Activated CD4-positive, alpha-beta memory T cell treated with anti-CD3 and anti-CD28 coated beads, Interleukin-2, amount 10 ng/mL, durations not matched to agents 7 days and 5 days (primary cell): ENCODE measurements around the gene ACYP2. TPM values are rescaled to one million over a fixed set of nuclear protein-coding genes. Genes with fewer than 3 reads are reported as not detected.
A peak's percentile ranks its signal among the peaks of the same experiment; 100 is the strongest.
"Not testable (repeated sequence)": the region's sequence is repeated elsewhere in the genome, so short reads cannot be mapped to it uniquely, and the experiment has no call there.

ENCODE experiments used
- CTCF ChIA-PET: fragments of 350-600 bp; sonication (Branson Sonifier 250); formaldehyde crosslinking; loops from one replicate; lab custom pipeline; 2021; ENCODE audit warnings: antibody characterized with exemption, inconsistent platforms; lab: Charles Lee
- POLR2A ChIA-PET: fragments of 350-600 bp; sonication (Branson Sonifier 250); formaldehyde crosslinking; loops from one replicate; lab custom pipeline; 2021; ENCODE audit warnings: antibody characterized with exemption; lab: Charles Lee
- DNase-seq: peaks from one replicate; pipeline ENCODE4 v3.0.0-alpha.2; 2020
- H3K27ac Mint-ChIP-seq: one replicate; pipeline ENCODE4 v1.8.0; 2021; ENCODE audit warnings: mild to moderate bottlenecking, mixed read lengths
- H3K27me3 Mint-ChIP-seq: one replicate; pipeline ENCODE4 v1.8.0; 2021; ENCODE audit warnings: mixed read lengths
- H3K36me3 Mint-ChIP-seq: one replicate; pipeline ENCODE4 v1.8.0; 2021; ENCODE audit warnings: low read depth, mixed read lengths
- H3K4me1 Mint-ChIP-seq: one replicate; pipeline ENCODE4 v1.8.0; 2021; ENCODE audit warnings: mixed read lengths
- H3K4me3 Mint-ChIP-seq: one replicate; pipeline ENCODE4 v1.8.0; 2021; ENCODE audit warnings: mild to moderate bottlenecking, mixed read lengths
- H3K9me3 Mint-ChIP-seq: one replicate; pipeline ENCODE4 v1.8.0; 2021; ENCODE audit warnings: mixed read lengths
- total RNA-seq, 2 experiments: library from RNA; stranded (reverse); gene quantifications; one replicate each; pipeline ENCODE4 v1.2.3, GENCODE V29; 2021

ACYP2 gene
- total RNA-seq, 2 experiments from 2014 or later, result 8.6 to 10.0 TPM

- Mint-ChIP-seq H3K4me1 (peaks cover 18% of the 10 kb centered on the region), H3K27me3 (no peaks in the 10 kb centered on the region)
Measured at GRCh38 chr2:54084600-54084999, 30.8 kb upstream of the ACYP2 start.

GRCh38 chr2:54085069-54085468 lies 30.3 kb upstream of the ACYP2 start:
- Mint-ChIP-seq H3K4me3 (no peak overlapping the region), H3K36me3 (peaks cover 2% of the 10 kb centered on the region), H3K27me3 (no peaks in the 10 kb centered on the region), H3K9me3 (no peaks in the 10 kb centered on the region), H3K27ac (no peak overlapping the region), H3K4me1 (peaks cover 18% of the 10 kb centered on the region)
- DNase-seq, result no peak
- ChIA-PET CTCF (no interaction called here), POLR2A (no interaction called here)

More at GRCh38 chr2:54084600-54084999, 30.8 kb upstream of the ACYP2 start:
- DNase-seq, result no peak
- ChIA-PET POLR2A (no interaction called here), CTCF (no interaction called here)
- H3K36me3 Mint-ChIP-seq, result peaks cover 2% of the 10 kb centered on the region
- H3K4me3 Mint-ChIP-seq, result no peak overlapping the region
- no peaks in the 10 kb centered on the region for H3K9me3 Mint-ChIP-seq
- no peak overlapping the region for H3K27ac Mint-ChIP-seq

DNA sequence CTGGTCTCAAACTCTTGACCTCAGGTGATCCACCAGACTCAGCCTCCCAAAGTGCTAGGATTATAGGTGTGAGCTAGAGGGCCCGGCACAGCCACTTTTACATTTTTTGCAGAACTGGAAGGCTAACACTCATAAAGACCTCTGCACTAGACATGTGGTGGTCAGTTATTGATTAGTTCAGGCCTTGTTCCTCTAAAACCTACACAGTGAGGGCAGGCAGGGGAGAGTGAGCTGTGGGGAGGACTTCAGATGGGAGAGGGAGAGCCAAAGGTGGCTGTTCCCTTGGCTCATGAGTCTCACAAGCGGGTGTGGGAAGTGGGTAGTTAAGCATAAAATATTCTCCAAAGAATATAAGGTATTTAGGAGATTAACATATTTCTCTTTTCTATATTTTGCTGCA lies 29.3 kb upstream of the ACYP2 start:
- POLR2A ChIA-PET, result no interaction called here

DNA sequence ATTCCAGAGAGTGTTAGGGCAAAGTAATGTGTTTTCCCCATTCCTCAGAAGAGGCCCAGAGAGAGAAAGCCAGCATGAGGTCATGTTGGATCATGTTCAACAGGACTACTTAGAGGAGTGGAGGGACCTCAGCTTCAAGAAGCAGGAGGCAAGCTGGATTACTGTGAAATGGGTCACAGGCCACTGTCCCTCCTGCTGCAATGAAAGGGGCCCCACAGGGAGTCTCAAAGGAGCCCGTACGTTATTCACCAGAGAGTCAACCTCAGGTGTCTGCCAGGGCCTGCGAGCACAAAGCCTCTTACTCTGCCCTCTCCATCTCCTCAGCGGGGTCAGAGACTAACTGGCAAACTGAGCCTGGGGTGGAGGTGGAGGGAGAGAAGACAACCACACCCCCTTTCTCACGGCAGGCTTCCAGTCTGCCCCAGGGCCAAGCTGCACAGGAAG lies 27.2 kb upstream of the ACYP2 start:
- Mint-ChIP-seq H3K27me3 (peaks cover 3% of the 10 kb centered on the region), H3K36me3 (no peaks in the 10 kb centered on the region), H3K4me3 (no peak overlapping the region), H3K4me1 (peaks cover 16% of the 10 kb centered on the region), H3K9me3 (no peaks in the 10 kb centered on the region), H3K27ac (no peak overlapping the region)
- DNase-seq, result no peak
- CTCF ChIA-PET, result interaction anchor here (1.2 to 1.3 kb wide), 2 partner anchors 19 to 35 kb away, joined by 3 to 5 read pairs; no protein-coding TSS in a partner anchor
- POLR2A ChIA-PET, result interaction anchor here (1.0 kb wide), 1 partner anchor 117 kb away, joined by 3 read pairs; the partner anchor contains the start of gene PSME4

More for the DNA sequence above, 29.3 kb upstream of the ACYP2 start:
- CTCF ChIA-PET, result no interaction called here
- H3K36me3 Mint-ChIP-seq, result peaks cover 2% of the 10 kb centered on the region
- no peak overlapping the region for H3K4me3 Mint-ChIP-seq
- H3K9me3 Mint-ChIP-seq, result no peaks in the 10 kb centered on the region
- DNase-seq, result no peak
- H3K27me3 Mint-ChIP-seq, result peaks cover 3% of the 10 kb centered on the region
- H3K27ac Mint-ChIP-seq, result no peak overlapping the region
- H3K4me1 Mint-ChIP-seq, result peaks cover 15% of the 10 kb centered on the region

- no peak for DNase-seq
- Mint-ChIP-seq H3K27ac (no peak overlapping the region), H3K9me3 (no peaks in the 10 kb centered on the region), H3K27me3 (peaks cover 3% of the 10 kb centered on the region), H3K4me1 (peaks cover 21% of the 10 kb centered on the region), H3K36me3 (no peaks in the 10 kb centered on the region), H3K4me3 (no peak overlapping the region)
- ChIA-PET CTCF (interaction anchor here (1.2 to 1.3 kb wide), 2 partner anchors 18 to 36 kb away, joined by 3 to 5 read pairs; no protein-coding TSS in a partner anchor), POLR2A (interaction anchor here (1.0 kb wide), 1 partner anchor 118 kb away, joined by 3 read pairs; the partner anchor contains the start of gene PSME4)
Measured at GRCh38 chr2:54088719-54089118, 26.7 kb upstream of the ACYP2 start.

GRCh38 chr2:54090521-54091117 lies 24.8 kb upstream of the ACYP2 start:
- H3K27me3 Mint-ChIP-seq, result peaks cover 3% of the 10 kb centered on the region
- POLR2A ChIA-PET, result no interaction called here
- no peak overlapping the region for H3K27ac Mint-ChIP-seq
- H3K36me3 Mint-ChIP-seq, result peaks cover 3% of the 10 kb centered on the region
- peaks cover 23% of the 10 kb centered on the region for H3K4me1 Mint-ChIP-seq
- DNase-seq, result no peak
- H3K9me3 Mint-ChIP-seq, result no peaks in the 10 kb centered on the region
- CTCF ChIA-PET, result interaction anchor here (0.6 kb wide), 1 partner anchor 256 kb away, joined by 3 read pairs; no protein-coding TSS in a partner anchor
- no peak overlapping the region for H3K4me3 Mint-ChIP-seq

GRCh38 chr2:54092940-54093339 lies 22.5 kb upstream of the ACYP2 start:
- ChIA-PET POLR2A (interaction anchor here (1.0 to 1.8 kb wide), 4 partner anchors 11 to 122 kb away, joined by 3 to 7 read pairs (median 4); partner anchors contain the start of gene PSME4), CTCF (interaction anchor here (1.2 to 2.0 kb wide), 3 partner anchors 9 to 40 kb away, joined by 4 to 10 read pairs (median 9); no protein-coding TSS in a partner anchor)
- Mint-ChIP-seq H3K4me3 (no peak overlapping the region), H3K4me1 (peaks cover 23% of the 10 kb centered on the region), H3K36me3 (peaks cover 3% of the 10 kb centered on the region), H3K27me3 (peaks cover 3% of the 10 kb centered on the region), H3K9me3 (no peaks in the 10 kb centered on the region), H3K27ac (peak overlapping the region; percentile 69)
- DNase-seq, result peak; percentile 22

DNA sequence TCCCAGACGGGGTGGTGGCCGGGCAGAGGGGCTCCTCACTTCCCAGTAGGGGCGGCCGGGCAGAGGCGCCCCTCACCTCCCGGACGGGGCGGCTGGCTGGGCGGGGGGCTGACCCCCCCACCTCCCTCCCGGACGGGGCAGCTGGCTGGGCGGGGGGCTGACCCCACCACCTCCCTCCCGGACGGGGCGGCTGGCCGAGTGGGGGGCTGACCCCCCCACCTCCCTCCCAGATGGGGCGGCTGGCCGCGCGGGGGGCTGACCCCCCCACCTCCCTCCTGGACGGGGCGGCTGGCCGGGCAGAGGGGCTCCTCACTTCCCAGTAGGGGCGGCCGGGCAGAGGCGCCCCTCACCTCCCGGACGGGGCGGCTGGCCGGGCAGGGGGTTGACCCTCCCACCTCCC lies 20.0 kb upstream of the ACYP2 start:
- H3K36me3 Mint-ChIP-seq, H3K9me3 Mint-ChIP-seq, H3K4me3 Mint-ChIP-seq, POLR2A ChIA-PET, H3K27ac Mint-ChIP-seq, H3K27me3 Mint-ChIP-seq, CTCF ChIA-PET, DNase-seq: not testable (repeated sequence)
- H3K4me1 Mint-ChIP-seq, result peaks cover 27% of the 10 kb centered on the region

- H3K9me3 Mint-ChIP-seq, CTCF ChIA-PET, H3K36me3 Mint-ChIP-seq, H3K27ac Mint-ChIP-seq, H3K27me3 Mint-ChIP-seq, DNase-seq, H3K4me3 Mint-ChIP-seq, POLR2A ChIA-PET: not testable (repeated sequence)
- H3K4me1 Mint-ChIP-seq, result peaks cover 27% of the 10 kb centered on the region
Measured at GRCh38 chr2:54096141-54096540, 19.3 kb upstream of the ACYP2 start.

- Mint-ChIP-seq H3K27me3 (no peaks in the 10 kb centered on the region), H3K36me3 (peaks cover 3% of the 10 kb centered on the region), H3K4me1 (peaks cover 23% of the 10 kb centered on the region), H3K4me3 (no peak overlapping the region), H3K27ac (no peak overlapping the region), H3K9me3 (no peaks in the 10 kb centered on the region)
- no peak for DNase-seq
- ChIA-PET CTCF (interaction anchor here (1.6 to 2.8 kb wide), 2 partner anchors 10 to 44 kb away, joined by 4 to 8 read pairs; no protein-coding TSS in a partner anchor), POLR2A (interaction anchor here (1.6 kb wide), 1 partner anchor 18 kb away, joined by 5 read pairs; the partner anchor contains the start of gene ACYP2)
Measured at GRCh38 chr2:54097124-54097523, 18.3 kb upstream of the ACYP2 start.

- POLR2A ChIA-PET, result no interaction called here
- no peaks in the 10 kb centered on the region for H3K36me3 Mint-ChIP-seq
- CTCF ChIA-PET, result interaction anchor here (2.8 kb wide), 1 partner anchor 8 kb away, joined by 8 read pairs; no protein-coding TSS in a partner anchor
- no peaks in the 10 kb centered on the region for H3K27me3 Mint-ChIP-seq
- DNase-seq, result no peak
- no peak overlapping the region for H3K4me3 Mint-ChIP-seq
- H3K4me1 Mint-ChIP-seq, result peaks cover 15% of the 10 kb centered on the region
- H3K9me3 Mint-ChIP-seq, result no peaks in the 10 kb centered on the region
- no peak overlapping the region for H3K27ac Mint-ChIP-seq
Measured at GRCh38 chr2:54099370-54099769, 16.0 kb upstream of the ACYP2 start.

DNA sequence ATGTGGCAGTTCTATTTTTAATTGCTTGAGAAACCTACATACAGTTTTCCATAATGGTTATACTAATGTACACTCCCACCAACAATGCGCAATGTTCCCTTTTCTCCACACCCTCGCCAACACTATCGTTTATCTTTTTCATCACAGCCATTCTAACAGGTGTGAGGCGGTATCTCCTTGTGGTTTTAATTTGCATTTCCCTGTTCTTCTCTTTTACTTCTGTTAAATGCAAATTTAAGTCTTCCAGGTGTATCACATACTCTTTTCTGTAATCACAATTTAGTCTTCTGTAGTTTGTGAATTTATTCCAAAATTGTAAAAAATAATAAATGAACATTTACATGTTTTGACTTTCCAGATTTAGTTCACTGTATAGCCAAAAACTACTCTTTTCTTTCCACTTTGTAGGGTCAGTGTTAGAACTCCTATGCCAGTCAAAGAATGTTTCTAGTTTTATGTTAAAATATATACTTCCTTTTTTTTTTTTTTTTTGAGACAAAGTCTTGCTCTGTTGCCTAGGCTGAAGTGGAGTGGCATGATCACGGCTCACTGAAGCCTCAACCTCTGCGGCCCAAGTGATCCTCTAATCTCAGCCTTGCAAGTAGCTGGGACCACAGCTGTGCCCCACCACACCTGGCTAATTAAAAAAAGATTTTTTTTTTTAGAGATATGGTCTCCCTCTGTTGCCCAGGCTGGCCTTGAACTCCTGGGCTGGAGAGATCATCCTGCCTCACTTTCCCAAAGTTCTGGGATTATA lies 15.4 kb upstream of the ACYP2 start:
- Mint-ChIP-seq H3K27ac (no peak overlapping the region), H3K36me3 (no peaks in the 10 kb centered on the region), H3K9me3 (no peaks in the 10 kb centered on the region), H3K27me3 (no peaks in the 10 kb centered on the region), H3K4me1 (peaks cover 15% of the 10 kb centered on the region), H3K4me3 (no peak overlapping the region)
- ChIA-PET POLR2A (no interaction called here), CTCF (no interaction called here)
- no peak for DNase-seq

DNA sequence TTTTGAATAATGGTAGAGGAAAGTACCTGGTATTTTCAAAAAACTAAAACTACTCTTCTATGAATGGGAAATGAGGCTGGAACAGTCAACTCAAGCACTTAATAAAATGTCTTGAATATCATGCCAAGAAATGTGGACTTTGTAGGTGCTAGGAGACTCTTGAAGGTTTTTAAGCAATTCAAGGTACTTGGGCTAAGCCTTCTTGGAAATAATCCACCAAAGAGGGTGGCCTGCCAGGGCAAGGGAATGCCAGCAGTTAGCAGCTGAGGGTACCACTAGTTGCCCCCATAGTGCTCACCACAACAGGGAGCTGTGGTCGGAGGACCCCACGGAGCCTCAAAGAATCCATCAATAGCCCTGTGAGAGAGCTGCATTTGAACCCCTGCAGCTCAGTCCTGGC lies 14.6 kb upstream of the ACYP2 start:
- POLR2A ChIA-PET, result no interaction called here
- Mint-ChIP-seq H3K27ac (no peak overlapping the region), H3K4me1 (peaks cover 15% of the 10 kb centered on the region), H3K36me3 (no peaks in the 10 kb centered on the region), H3K9me3 (no peaks in the 10 kb centered on the region), H3K4me3 (no peak overlapping the region), H3K27me3 (no peaks in the 10 kb centered on the region)
- CTCF ChIA-PET, result no interaction called here
- DNase-seq, result no peak
